CD4-positive, CD25-positive, alpha-beta regulatory T cell (primary cell): ENCODE results near the gene THEMIS. TPM values are rescaled to one million over a fixed set of nuclear protein-coding genes. Genes with fewer than 3 reads are reported as not detected.

ENCODE experiments used
- ATAC-seq, 2 donors: fragments of 150-1000 bp; cut with Tn5 transposase; one replicate each; pipeline ENCODE4 v1.10.0; 2021; ENCODE audit warnings: low read depth in 2 of 2, moderate number of reproducible peaks in 2 of 2, moderate library complexity in 1 of 2
- DNase-seq, 3 donors: peaks; one replicate each; pipeline versions ENCODE4 v3.0.0 to v3.0.0-alpha.2; 2012 to 2022; ENCODE audit warnings: mixed read lengths in 1 of 3
- H3K27ac ChIP-seq: one replicate; pipeline ENCODE4 v1.7.0; 2013; ENCODE audit warnings: mild to moderate bottlenecking, low read length; ENCODE audit not compliant: insufficient read depth, poor library complexity, severe bottlenecking
- H3K27me3 ChIP-seq: one replicate; pipeline ENCODE4 v1.7.0; 2013; ENCODE audit warnings: low read length; ENCODE audit not compliant: control insufficient read depth, insufficient read depth
- H3K36me3 ChIP-seq: one replicate; pipeline ENCODE4 v1.7.0; 2013; ENCODE audit warnings: mild to moderate bottlenecking, low read length, moderate library complexity; ENCODE audit not compliant: control insufficient read depth, insufficient read depth
- H3K4me1 ChIP-seq: 2 replicates; pipeline ENCODE4 v1.7.0; 2013; ENCODE audit warnings: mild to moderate bottlenecking, low read length; ENCODE audit not compliant: insufficient read depth, control insufficient read depth, poor library complexity, severe bottlenecking
- H3K4me3 ChIP-seq: one replicate; pipeline ENCODE4 v1.7.0; 2013; ENCODE audit warnings: low read depth, mild to moderate bottlenecking, low read length, moderate library complexity
- H3K9me3 ChIP-seq, 2 experiments: 1 replicate in 1 of 2; 2 replicates in 1 of 2; pipeline ENCODE4 v1.7.0; 2013; ENCODE audit warnings: low read length in 2 of 2, mild to moderate bottlenecking in 1 of 2, moderate library complexity in 1 of 2; ENCODE audit not compliant: control insufficient read depth in 2 of 2
- H3K27ac Mint-ChIP-seq, 3 donors: one replicate each; pipeline ENCODE4 v1.8.0; 2020 to 2022; ENCODE audit warnings: mild to moderate bottlenecking in 3 of 3, mixed read lengths in 3 of 3, moderate library complexity in 2 of 3
- H3K27me3 Mint-ChIP-seq: one replicate; pipeline ENCODE4 v1.8.0; 2022; ENCODE audit warnings: mild to moderate bottlenecking, mixed read lengths
- H3K36me3 Mint-ChIP-seq: one replicate; pipeline ENCODE4 v1.8.0; 2020; ENCODE audit warnings: mixed read lengths
- H3K4me1 Mint-ChIP-seq, 4 donors: one replicate each; pipeline ENCODE4 v1.8.0; 2020 to 2022; ENCODE audit warnings: mixed read lengths in 4 of 4, mild to moderate bottlenecking in 1 of 4
- H3K4me3 Mint-ChIP-seq, 4 donors: one replicate each; pipeline ENCODE4 v1.8.0; 2020 to 2022; ENCODE audit warnings: mild to moderate bottlenecking in 4 of 4, mixed read lengths in 4 of 4, moderate library complexity in 3 of 4
- H3K9me3 Mint-ChIP-seq, 7 donors: one replicate each; pipeline ENCODE4 v1.8.0; 2020 to 2022; ENCODE audit warnings: mixed read lengths in 7 of 7, mild to moderate bottlenecking in 3 of 7, moderate library complexity in 2 of 7
- polyA plus RNA-seq, 4 donors: library from polyadenylated mRNA; unstranded; fragments of 300-500 nt; fragmentation: Illumina TruSeq; gene quantifications; one replicate each; pipeline ENCODE4 v1.2.3, GENCODE V29; 2021
- total RNA-seq: library from RNA; stranded (reverse); gene quantifications from one replicate; pipeline ENCODE4 v1.2.3, GENCODE V29; 2022

The THEMIS gene
- total and polyA plus RNA-seq, 5 donors from 2014 or later = 6.5 to 22.8 (median 13.5) TPM

DNA sequence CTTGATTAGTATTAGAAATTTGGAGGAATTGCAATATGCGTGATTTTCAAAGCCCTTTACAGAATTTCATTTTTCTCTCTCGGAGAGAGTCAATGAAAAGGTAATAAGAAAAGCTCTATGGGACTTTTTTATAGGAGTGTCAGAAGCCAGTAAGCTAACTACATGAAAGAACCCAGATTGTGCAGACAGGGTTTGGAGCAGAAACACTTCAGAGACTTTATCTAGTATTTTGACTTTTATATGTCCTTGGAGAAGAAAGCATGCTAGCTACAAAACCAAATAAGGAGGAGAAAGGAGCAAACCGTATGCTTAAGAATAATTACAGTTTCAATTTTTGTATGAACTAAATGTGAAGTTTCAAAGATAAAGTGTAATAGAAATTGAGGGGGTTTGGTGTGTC, 182.2 kb downstream of the THEMIS start:
- H3K27me3 ChIP-seq = no peaks in the 10 kb centered on the region
- H3K36me3 ChIP-seq = no peaks in the 10 kb centered on the region
- no peaks in the 10 kb centered on the region for H3K9me3 ChIP-seq
- no peaks in the 10 kb centered on the region for H3K4me1 ChIP-seq
- no peaks in the 10 kb centered on the region for H3K36me3 Mint-ChIP-seq
- peaks cover 4% of the 10 kb centered on the region for H3K27me3 Mint-ChIP-seq
- no peaks in the 10 kb centered on the region for H3K9me3 Mint-ChIP-seq
- DNase-seq (no peak), ATAC-seq (no peak)
- no peak overlapping the region for H3K4me3 Mint-ChIP-seq
- no peak overlapping the region for H3K27ac Mint-ChIP-seq
- no peak overlapping the region for H3K27ac ChIP-seq
- H3K4me1 Mint-ChIP-seq = no peaks in the 10 kb centered on the region
- H3K4me3 ChIP-seq = no peak overlapping the region

DNA sequence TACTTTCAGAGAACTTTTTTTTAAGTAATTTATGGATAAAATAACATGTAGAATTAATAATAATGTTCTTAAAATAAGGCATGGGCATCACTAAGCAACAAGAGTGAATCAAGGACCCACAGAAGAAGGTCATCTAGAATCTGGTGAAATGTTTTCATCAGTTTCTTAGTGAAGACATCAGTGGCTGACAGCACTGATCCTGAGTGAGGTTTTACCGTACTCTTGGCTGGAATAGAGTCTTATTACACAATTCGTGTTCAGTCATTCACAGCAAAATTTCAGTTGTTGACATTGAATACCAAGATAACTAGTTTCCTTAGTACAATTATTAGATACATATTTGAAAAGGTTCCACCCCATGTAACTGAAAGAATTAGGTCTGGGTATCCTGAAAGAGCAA, 183.5 kb downstream of the THEMIS start:
- H3K4me3 ChIP-seq = no peak overlapping the region
- no peak overlapping the region for H3K27ac ChIP-seq
- H3K27me3 Mint-ChIP-seq = peaks cover under 1% of the 10 kb centered on the region
- no peaks in the 10 kb centered on the region for H3K4me1 ChIP-seq
- DNase-seq (no peak), ATAC-seq (no peak)
- H3K4me3 Mint-ChIP-seq = no peak overlapping the region
- no peaks in the 10 kb centered on the region for H3K9me3 ChIP-seq
- no peaks in the 10 kb centered on the region for H3K36me3 ChIP-seq
- no peaks in the 10 kb centered on the region for H3K36me3 Mint-ChIP-seq
- no peak overlapping the region for H3K27ac Mint-ChIP-seq
- no peaks in the 10 kb centered on the region for H3K4me1 Mint-ChIP-seq
- peaks cover 0 to 1% (median 0%) of the 10 kb centered on the region in 7 donors for H3K9me3 Mint-ChIP-seq
- no peaks in the 10 kb centered on the region for H3K27me3 ChIP-seq

DNA sequence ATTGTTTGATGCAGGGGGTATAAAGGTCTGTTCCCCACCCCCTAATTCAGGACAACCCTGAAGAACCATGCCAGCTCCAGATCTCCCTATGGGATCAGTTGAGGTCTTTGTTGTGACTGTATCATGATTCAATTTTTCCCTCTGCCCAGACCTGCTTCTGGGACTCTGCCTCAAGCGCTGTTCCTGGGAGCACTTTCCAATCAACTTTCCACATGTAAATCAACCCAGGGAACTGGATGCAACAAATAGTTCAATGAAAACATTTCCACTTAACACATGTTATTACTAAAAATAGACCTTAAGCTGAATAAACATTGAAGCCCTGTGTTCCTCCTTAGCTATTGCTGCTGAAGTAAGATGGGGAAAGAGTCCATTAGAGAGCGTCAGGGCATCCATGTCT, 184.4 kb downstream of the THEMIS start:
- Histone ChIP-seq H3K27ac (no peak overlapping the region), H3K9me3 (no peaks in the 10 kb centered on the region), H3K27me3 (no peaks in the 10 kb centered on the region), H3K4me1 (no peaks in the 10 kb centered on the region), H3K36me3 (no peaks in the 10 kb centered on the region), H3K4me3 (no peak overlapping the region)
- H3K4me3 Mint-ChIP-seq = no peak overlapping the region
- DNase-seq = no peak
- peaks cover 0 to 1% (median 0%) of the 10 kb centered on the region in 7 donors for H3K9me3 Mint-ChIP-seq
- no peaks in the 10 kb centered on the region for H3K4me1 Mint-ChIP-seq
- ATAC-seq = no peak
- peaks cover 3% of the 10 kb centered on the region for H3K27me3 Mint-ChIP-seq
- H3K36me3 Mint-ChIP-seq = no peaks in the 10 kb centered on the region
- H3K27ac Mint-ChIP-seq = no peak overlapping the region

DNA sequence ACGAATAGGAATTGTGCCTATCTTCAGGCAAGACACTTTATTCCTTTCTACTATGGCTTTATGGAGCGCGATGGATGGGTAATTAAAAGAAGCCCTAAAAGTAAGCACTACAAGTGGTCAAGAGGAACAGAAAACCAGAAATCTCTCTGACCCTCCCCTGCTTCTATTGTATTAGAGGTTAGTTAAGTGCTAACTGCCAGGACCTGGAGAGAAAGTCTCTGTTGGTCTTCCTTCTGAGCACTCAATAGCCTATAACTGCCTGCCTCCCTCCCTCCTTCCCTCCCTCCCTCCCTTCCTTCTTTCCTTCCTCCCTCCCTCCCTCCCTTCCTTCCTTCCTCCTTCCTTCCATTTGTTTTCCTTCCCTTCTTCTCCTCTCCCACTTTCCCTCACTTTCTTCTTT, 190.2 kb downstream of the THEMIS start:
- H3K4me1 Mint-ChIP-seq = no peaks in the 10 kb centered on the region
- H3K4me3 ChIP-seq = no peak overlapping the region
- DNase-seq (no peak), ATAC-seq (no peak)
- H3K27ac Mint-ChIP-seq = no peak overlapping the region
- no peak overlapping the region for H3K4me3 Mint-ChIP-seq
- peaks cover 7% of the 10 kb centered on the region for H3K36me3 Mint-ChIP-seq
- H3K36me3 ChIP-seq = no peaks in the 10 kb centered on the region
- no peaks in the 10 kb centered on the region for H3K4me1 ChIP-seq
- H3K9me3 Mint-ChIP-seq = peaks cover 0 to 4% (median 1%) of the 10 kb centered on the region in 7 donors
- no peaks in the 10 kb centered on the region for H3K9me3 ChIP-seq
- H3K27me3 ChIP-seq = no peaks in the 10 kb centered on the region
- H3K27ac ChIP-seq = no peak overlapping the region
- peaks cover 4% of the 10 kb centered on the region for H3K27me3 Mint-ChIP-seq

DNA sequence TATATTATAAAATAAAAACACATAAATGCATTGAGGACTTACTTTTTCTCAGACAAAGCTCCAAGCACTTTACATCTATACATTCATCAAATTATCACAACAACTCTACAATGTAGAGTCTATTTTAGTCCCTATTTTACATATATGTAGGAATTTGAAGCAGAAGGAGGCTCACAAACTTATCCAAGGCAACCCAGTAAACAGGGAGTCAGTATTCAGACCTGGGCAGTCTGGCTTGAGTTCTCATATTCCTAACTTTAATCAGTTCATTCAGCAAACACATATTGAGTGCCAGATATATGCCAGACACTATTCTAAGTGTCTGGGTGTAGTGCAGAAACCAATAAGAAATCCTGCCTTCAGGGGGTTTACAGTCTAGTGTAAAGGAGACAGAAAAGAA, 194.6 kb downstream of the THEMIS start:
- Histone ChIP-seq H3K9me3 (no peaks in the 10 kb centered on the region), H3K27me3 (no peaks in the 10 kb centered on the region), H3K4me1 (no peaks in the 10 kb centered on the region), H3K36me3 (no peaks in the 10 kb centered on the region), H3K27ac (no peak overlapping the region), H3K4me3 (no peak overlapping the region)
- Mint-ChIP-seq H3K4me1 (no peaks in the 10 kb centered on the region), H3K9me3 (peaks cover 0 to 4% (median 1%) of the 10 kb centered on the region in 7 donors), H3K27ac (no peak overlapping the region), H3K4me3 (no peak overlapping the region), H3K27me3 (no peaks in the 10 kb centered on the region), H3K36me3 (peaks cover 7% of the 10 kb centered on the region)
- DNase-seq (no peak), ATAC-seq (no peak)

DNA sequence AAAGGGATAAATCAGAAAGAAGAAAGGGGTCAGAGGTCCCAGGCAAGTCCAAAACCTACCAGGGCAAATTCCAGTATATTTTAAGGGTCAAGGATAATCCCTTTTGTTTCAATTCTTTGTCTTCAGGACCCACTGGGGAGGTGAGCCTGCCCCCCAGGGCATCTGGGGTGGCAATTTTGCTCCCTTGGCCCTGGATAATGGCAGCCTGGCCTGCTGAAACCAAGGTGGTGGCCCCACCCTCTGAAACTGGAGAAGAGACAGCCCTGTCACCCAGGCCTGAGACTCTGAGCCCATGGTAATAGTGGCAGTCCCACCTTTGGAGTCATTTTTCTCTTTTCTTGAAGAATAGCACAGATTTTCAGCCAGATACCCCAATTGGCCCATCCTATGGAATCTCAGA, 205.8 kb downstream of the THEMIS start:
- Histone ChIP-seq H3K27me3 (no peaks in the 10 kb centered on the region), H3K4me1 (no peaks in the 10 kb centered on the region), H3K36me3 (no peaks in the 10 kb centered on the region), H3K27ac (no peak overlapping the region), H3K9me3 (no peaks in the 10 kb centered on the region), H3K4me3 (no peak overlapping the region)
- Mint-ChIP-seq H3K4me1 (no peaks in the 10 kb centered on the region), H3K27me3 (no peaks in the 10 kb centered on the region), H3K36me3 (no peaks in the 10 kb centered on the region), H3K4me3 (no peak overlapping the region), H3K9me3 (peaks cover 0 to 1% (median 0%) of the 10 kb centered on the region in 7 donors), H3K27ac (no peak overlapping the region)
- ATAC-seq (no peak), DNase-seq (no peak)

DNA sequence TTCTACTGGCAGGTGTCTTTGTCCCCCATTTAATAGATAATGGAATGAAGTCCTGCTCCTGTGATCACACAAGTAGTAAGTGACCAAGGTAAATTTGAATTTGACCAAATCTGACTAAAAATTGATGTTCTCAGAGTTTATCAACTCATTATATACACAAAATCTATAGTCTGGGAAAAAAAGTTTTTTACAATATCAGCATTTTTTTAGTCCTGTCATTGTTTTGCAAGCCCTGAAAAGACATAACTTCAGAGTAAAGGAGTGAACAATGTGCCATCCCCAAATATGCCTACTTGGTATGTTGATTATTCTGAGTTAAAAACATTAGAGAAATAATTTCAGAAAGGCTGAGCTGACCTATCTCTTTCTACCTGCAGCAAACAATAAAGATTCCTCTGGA, 209.7 kb downstream of the THEMIS start:
- no peak overlapping the region for H3K27ac ChIP-seq
- H3K36me3 Mint-ChIP-seq = no peaks in the 10 kb centered on the region
- H3K27me3 Mint-ChIP-seq = no peaks in the 10 kb centered on the region
- H3K36me3 ChIP-seq = no peaks in the 10 kb centered on the region
- H3K4me1 Mint-ChIP-seq = no peaks in the 10 kb centered on the region
- no peak overlapping the region for H3K27ac Mint-ChIP-seq
- peaks cover 0 to 3% (median 0%) of the 10 kb centered on the region in 7 donors for H3K9me3 Mint-ChIP-seq
- no peak overlapping the region for H3K4me3 ChIP-seq
- H3K9me3 ChIP-seq = no peaks in the 10 kb centered on the region
- ATAC-seq = no peak
- no peaks in the 10 kb centered on the region for H3K4me1 ChIP-seq
- H3K4me3 Mint-ChIP-seq = no peak overlapping the region
- H3K27me3 ChIP-seq = no peaks in the 10 kb centered on the region
- DNase-seq = no peak

DNA sequence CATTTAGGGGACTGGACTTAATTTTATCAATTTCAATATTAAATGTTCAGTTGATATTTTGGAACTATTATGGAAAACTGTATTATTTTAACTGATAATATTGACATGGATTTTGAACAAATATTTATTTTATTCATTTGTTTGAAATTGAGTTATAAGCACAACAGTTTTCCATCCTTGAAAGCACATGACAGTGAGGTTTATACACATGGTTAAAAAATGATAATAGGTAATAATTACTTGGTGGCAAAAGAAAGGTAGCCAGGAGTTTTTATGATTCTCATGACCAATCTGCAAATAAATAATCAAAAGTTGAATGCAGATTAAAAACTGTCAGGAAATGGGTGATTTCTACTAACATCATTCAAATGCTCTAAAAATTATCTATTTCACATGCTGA, 210.3 kb downstream of the THEMIS start:
- no peak overlapping the region for H3K27ac Mint-ChIP-seq
- H3K27me3 ChIP-seq = no peaks in the 10 kb centered on the region
- no peaks in the 10 kb centered on the region for H3K4me1 Mint-ChIP-seq
- no peak overlapping the region for H3K27ac ChIP-seq
- H3K4me1 ChIP-seq = no peaks in the 10 kb centered on the region
- H3K4me3 ChIP-seq = no peak overlapping the region
- no peaks in the 10 kb centered on the region for H3K36me3 ChIP-seq
- ATAC-seq (no peak), DNase-seq (no peak)
- no peaks in the 10 kb centered on the region for H3K36me3 Mint-ChIP-seq
- no peaks in the 10 kb centered on the region for H3K27me3 Mint-ChIP-seq
- no peak overlapping the region for H3K4me3 Mint-ChIP-seq
- peaks cover 0 to 3% (median 0%) of the 10 kb centered on the region in 7 donors for H3K9me3 Mint-ChIP-seq
- H3K9me3 ChIP-seq = no peaks in the 10 kb centered on the region
